ENCODE measurements around the gene ALDH3A1.
"Not testable (repeated sequence)": the region's sequence is repeated elsewhere in the genome, so short reads cannot be mapped to it uniquely, and the experiment has no call there.

ALDH3A1 gene

GRCh38 chr17:19770985-19771735 lies 23.1 kb upstream of the ALDH3A1 start:
- H3K4me1 ChIP-seq (ENCODE audit: control insufficient read depth, insufficient read depth, low read length, unreplicated experiment) = no peaks in the 10 kb centered on the region
- H3K79me2 ChIP-seq (ENCODE audit: control insufficient read depth, insufficient read depth, low read length, unreplicated experiment) = no peaks in the 10 kb centered on the region
- H3K27me3 ChIP-seq (ENCODE audit: insufficient read depth, low read length) = no peaks in the 10 kb centered on the region
- H2AFZ ChIP-seq (ENCODE audit: low read length, unreplicated experiment) = no peak overlapping the region
- H3K4me3 ChIP-seq (ENCODE audit: low read depth, low read length) = no peak overlapping the region
- H3K36me3 ChIP-seq (ENCODE audit: insufficient read depth, low read length) = no peaks in the 10 kb centered on the region
- H3K27ac ChIP-seq (ENCODE audit: low read depth, low read length) = no peak overlapping the region

- no peak overlapping the region for H3K27ac ChIP-seq (ENCODE audit: low read depth, low read length)
- no peaks in the 10 kb centered on the region for H3K79me2 ChIP-seq (ENCODE audit: control insufficient read depth, insufficient read depth, low read length, unreplicated experiment)
- no peak overlapping the region for H3K4me3 ChIP-seq (ENCODE audit: low read depth, low read length)
- H3K27me3 ChIP-seq (ENCODE audit: insufficient read depth, low read length) = no peaks in the 10 kb centered on the region
- H3K36me3 ChIP-seq (ENCODE audit: insufficient read depth, low read length) = no peaks in the 10 kb centered on the region
- no peak overlapping the region for H2AFZ ChIP-seq (ENCODE audit: low read length, unreplicated experiment)
- H3K4me1 ChIP-seq (ENCODE audit: control insufficient read depth, insufficient read depth, low read length, unreplicated experiment) = no peaks in the 10 kb centered on the region
Observed at GRCh38 chr17:19769946-19770652, 22.0 kb upstream of the ALDH3A1 start.

DNA sequence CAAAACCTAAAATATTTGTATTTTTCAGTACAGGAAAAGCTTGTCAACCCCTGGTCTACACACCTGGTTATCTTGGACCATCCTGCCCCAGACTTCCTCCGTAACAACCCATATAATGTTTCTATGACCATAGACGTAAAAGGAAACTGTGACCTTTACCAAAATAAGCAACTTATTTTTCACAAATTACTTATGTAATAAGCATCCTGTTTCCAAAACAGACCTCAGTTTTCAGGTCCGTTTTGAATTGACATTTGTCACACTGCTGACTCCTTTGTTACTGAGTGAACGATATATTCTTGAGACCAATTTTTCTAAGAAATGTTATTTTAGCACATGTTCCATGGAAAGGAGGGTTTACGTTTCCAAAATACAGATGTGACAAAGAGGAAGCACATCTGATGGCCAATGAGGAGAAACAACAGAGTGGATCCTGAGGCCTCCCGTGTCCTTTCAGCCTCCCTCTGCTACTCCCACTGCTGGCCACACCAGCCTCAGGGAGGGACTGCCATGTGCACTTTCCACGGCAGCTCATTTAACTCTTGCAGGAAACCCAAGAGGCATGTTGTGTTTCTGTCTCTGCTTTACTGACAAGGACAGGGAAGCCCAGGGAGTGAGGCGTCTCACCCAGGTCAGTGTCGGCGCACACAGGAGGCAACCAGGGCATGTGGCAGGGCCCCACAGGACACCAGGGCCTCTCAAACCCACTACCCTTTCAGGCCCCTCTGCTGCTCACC lies 20.1 kb upstream of the ALDH3A1 start:
- no peak overlapping the region for H3K27ac ChIP-seq (ENCODE audit: low read depth, low read length)

GRCh38 chr17:19766421-19767270 lies 18.5 kb upstream of the ALDH3A1 start:
- Histone ChIP-seq H2AFZ (ENCODE audit: low read length, unreplicated experiment) (no peak overlapping the region), H3K79me2 (ENCODE audit: control insufficient read depth, insufficient read depth, low read length, unreplicated experiment) (no peaks in the 10 kb centered on the region), H3K4me3 (ENCODE audit: low read depth, low read length) (no peak overlapping the region), H3K27ac (ENCODE audit: low read depth, low read length) (no peak overlapping the region), H3K27me3 (ENCODE audit: insufficient read depth, low read length) (no peaks in the 10 kb centered on the region), H3K4me1 (ENCODE audit: control insufficient read depth, insufficient read depth, low read length, unreplicated experiment) (no peaks in the 10 kb centered on the region), H3K36me3 (ENCODE audit: insufficient read depth, low read length) (no peaks in the 10 kb centered on the region)

More for the DNA sequence above, 20.1 kb upstream of the ALDH3A1 start:
- Histone ChIP-seq H3K27me3 (ENCODE audit: insufficient read depth, low read length) (no peaks in the 10 kb centered on the region), H3K36me3 (ENCODE audit: insufficient read depth, low read length) (no peaks in the 10 kb centered on the region), H3K4me1 (ENCODE audit: control insufficient read depth, insufficient read depth, low read length, unreplicated experiment) (no peaks in the 10 kb centered on the region), H2AFZ (ENCODE audit: low read length, unreplicated experiment) (no peak overlapping the region), H3K4me3 (ENCODE audit: low read depth, low read length) (no peak overlapping the region), H3K79me2 (ENCODE audit: control insufficient read depth, insufficient read depth, low read length, unreplicated experiment) (no peaks in the 10 kb centered on the region)

DNA sequence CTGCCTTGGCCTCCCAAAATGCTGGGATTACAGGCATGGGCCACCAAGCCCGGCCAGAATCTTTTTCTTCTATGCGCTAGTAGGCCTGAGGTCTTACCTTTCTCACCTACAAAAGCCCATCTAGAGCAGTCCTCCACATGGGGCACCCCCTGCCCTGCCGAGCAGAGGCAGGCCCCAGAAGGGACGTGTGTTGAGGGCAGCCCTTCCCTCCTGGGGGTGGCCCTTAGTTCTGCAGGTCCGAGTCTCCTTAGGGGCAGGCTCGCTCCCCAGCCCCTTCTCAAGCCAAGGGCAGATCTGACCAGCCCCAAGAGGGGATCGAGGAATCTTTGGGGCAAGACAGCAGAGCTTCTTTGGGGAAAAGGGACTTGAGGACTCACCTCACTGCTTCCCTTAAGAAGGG lies 17.9 kb upstream of the ALDH3A1 start:
- H3K4me3 ChIP-seq (ENCODE audit: low read depth, low read length) = no peak overlapping the region
- no peak overlapping the region for H2AFZ ChIP-seq (ENCODE audit: low read length, unreplicated experiment)
- H3K36me3 ChIP-seq (ENCODE audit: insufficient read depth, low read length) = no peaks in the 10 kb centered on the region
- H3K79me2 ChIP-seq (ENCODE audit: control insufficient read depth, insufficient read depth, low read length, unreplicated experiment) = no peaks in the 10 kb centered on the region
- no peaks in the 10 kb centered on the region for H3K27me3 ChIP-seq (ENCODE audit: insufficient read depth, low read length)
- H3K27ac ChIP-seq (ENCODE audit: low read depth, low read length) = no peak overlapping the region
- H3K4me1 ChIP-seq (ENCODE audit: control insufficient read depth, insufficient read depth, low read length, unreplicated experiment) = no peaks in the 10 kb centered on the region

DNA sequence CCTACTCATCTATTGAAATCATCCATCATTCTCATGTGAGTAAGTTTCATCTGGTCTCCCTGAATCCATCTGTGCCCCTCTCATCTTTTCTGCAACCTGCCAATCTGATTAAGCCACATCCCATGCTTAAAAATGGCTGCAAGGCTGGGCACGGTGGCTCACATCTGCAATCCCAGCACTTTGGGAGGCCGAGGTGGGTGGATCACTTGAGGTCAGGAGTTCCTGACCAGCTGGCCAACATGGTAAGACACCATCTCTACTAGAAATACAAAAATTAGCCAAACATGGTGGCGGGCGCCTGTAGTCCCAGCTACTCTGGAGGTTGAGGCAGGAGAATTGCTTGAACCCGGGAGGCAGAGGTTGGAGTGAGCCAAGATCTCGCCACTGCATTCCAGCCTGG lies 15.9 kb upstream of the ALDH3A1 start:
- not testable (repeated sequence) for H3K36me3 ChIP-seq (ENCODE audit: insufficient read depth, low read length); H3K27ac ChIP-seq (ENCODE audit: low read depth, low read length); H3K4me1 ChIP-seq (ENCODE audit: control insufficient read depth, insufficient read depth, low read length, unreplicated experiment); H3K27me3 ChIP-seq (ENCODE audit: insufficient read depth, low read length); H2AFZ ChIP-seq (ENCODE audit: low read length, unreplicated experiment); H3K4me3 ChIP-seq (ENCODE audit: low read depth, low read length); H3K79me2 ChIP-seq (ENCODE audit: control insufficient read depth, insufficient read depth, low read length, unreplicated experiment)

DNA sequence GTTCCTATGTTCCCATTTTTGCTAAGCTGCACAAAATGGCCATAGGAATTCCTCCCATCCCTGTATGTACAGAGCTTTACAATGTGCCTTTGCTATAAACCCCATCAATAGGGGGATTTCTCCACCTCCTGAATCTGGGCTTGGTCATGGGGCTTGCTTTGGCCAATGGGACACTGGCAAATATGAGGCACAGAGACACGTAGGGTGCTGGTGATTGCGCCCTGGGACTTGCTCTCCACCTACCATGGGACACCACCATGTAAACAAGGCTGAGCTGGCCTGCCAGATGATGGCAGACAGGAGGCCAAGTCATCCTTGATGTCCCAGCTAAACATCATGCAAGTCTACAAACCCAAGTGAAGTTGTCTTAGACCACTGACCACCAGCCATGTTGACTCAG lies 15.3 kb upstream of the ALDH3A1 start:
- H3K4me3 ChIP-seq (ENCODE audit: low read depth, low read length) = no peak overlapping the region
- no peaks in the 10 kb centered on the region for H3K36me3 ChIP-seq (ENCODE audit: insufficient read depth, low read length)
- no peak overlapping the region for H3K27ac ChIP-seq (ENCODE audit: low read depth, low read length)
- H3K27me3 ChIP-seq (ENCODE audit: insufficient read depth, low read length) = no peaks in the 10 kb centered on the region
- H3K4me1 ChIP-seq (ENCODE audit: control insufficient read depth, insufficient read depth, low read length, unreplicated experiment) = no peaks in the 10 kb centered on the region
- no peak overlapping the region for H2AFZ ChIP-seq (ENCODE audit: low read length, unreplicated experiment)
- H3K79me2 ChIP-seq (ENCODE audit: control insufficient read depth, insufficient read depth, low read length, unreplicated experiment) = no peaks in the 10 kb centered on the region

DNA sequence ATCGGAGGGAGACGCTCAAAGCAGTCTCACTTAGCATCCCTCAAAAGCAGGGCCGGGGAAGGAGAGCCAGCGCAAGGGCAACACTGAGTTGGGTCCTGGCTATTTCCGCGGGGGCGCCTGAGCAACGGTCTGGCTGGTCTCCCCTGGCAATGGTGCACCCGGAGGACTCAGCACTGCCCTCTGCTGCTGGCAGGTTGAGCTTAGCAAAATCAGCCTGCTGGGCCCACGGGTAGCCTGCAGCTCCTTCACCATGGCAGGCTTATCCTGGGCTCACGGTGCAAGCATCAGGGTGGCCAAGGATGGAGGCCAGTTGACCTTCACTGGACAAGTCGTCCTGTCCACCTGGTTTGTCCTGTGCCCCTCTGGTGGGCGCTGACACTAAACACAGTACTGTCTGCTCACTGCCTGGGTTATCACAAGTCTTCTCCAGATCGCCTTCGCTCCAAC lies 14.4 kb upstream of the ALDH3A1 start:
- H3K27ac ChIP-seq (ENCODE audit: low read depth, low read length) = no peak overlapping the region

GRCh38 chr17:19760746-19761145 lies 12.6 kb upstream of the ALDH3A1 start:
- Histone ChIP-seq H3K27me3 (ENCODE audit: insufficient read depth, low read length) (no peaks in the 10 kb centered on the region), H3K79me2 (ENCODE audit: control insufficient read depth, insufficient read depth, low read length, unreplicated experiment) (no peaks in the 10 kb centered on the region)

More for the DNA sequence above, 14.4 kb upstream of the ALDH3A1 start:
- no peaks in the 10 kb centered on the region for H3K79me2 ChIP-seq (ENCODE audit: control insufficient read depth, insufficient read depth, low read length, unreplicated experiment)
- H3K27me3 ChIP-seq (ENCODE audit: insufficient read depth, low read length) = no peaks in the 10 kb centered on the region
- no peaks in the 10 kb centered on the region for H3K4me1 ChIP-seq (ENCODE audit: control insufficient read depth, insufficient read depth, low read length, unreplicated experiment)
- no peaks in the 10 kb centered on the region for H3K36me3 ChIP-seq (ENCODE audit: insufficient read depth, low read length)
- H2AFZ ChIP-seq (ENCODE audit: low read length, unreplicated experiment) = no peak overlapping the region
- no peak overlapping the region for H3K4me3 ChIP-seq (ENCODE audit: low read depth, low read length)

More at GRCh38 chr17:19760746-19761145, 12.6 kb upstream of the ALDH3A1 start:
- no peak overlapping the region for H3K27ac ChIP-seq (ENCODE audit: low read depth, low read length)
- H2AFZ ChIP-seq (ENCODE audit: low read length, unreplicated experiment) = no peak overlapping the region
- no peaks in the 10 kb centered on the region for H3K4me1 ChIP-seq (ENCODE audit: control insufficient read depth, insufficient read depth, low read length, unreplicated experiment)
- no peaks in the 10 kb centered on the region for H3K36me3 ChIP-seq (ENCODE audit: insufficient read depth, low read length)
- H3K4me3 ChIP-seq (ENCODE audit: low read depth, low read length) = no peak overlapping the region

Data from ACC112 (cell line).